Sigmoid colon (tissue), 4 donors: ENCODE results near the gene RPS24.

Experiments
- POLR2AphosphoS5 ChIP-seq, 4 donors: sonication (generic); formaldehyde crosslinking; IDR thresholded peaks; one replicate each; pipeline ENCODE4 v1.6.1; 2017; ENCODE audit warnings: antibody characterized with exemption in 4 of 4
- TF ChIP-seq, protein P1 (sequence below), 4 experiments: fragments of 450-650 bp in 3 of 4; fragments of 200-600 bp in 1 of 4; IDR thresholded peaks; one replicate each; pipeline ENCODE4 v1.5.1; 2016 to 2019; ENCODE audit warnings: antibody characterized with exemption in 4 of 4, mild to moderate bottlenecking in 3 of 4, moderate library complexity in 2 of 4

- TF ChIP-seq, protein P1, sequence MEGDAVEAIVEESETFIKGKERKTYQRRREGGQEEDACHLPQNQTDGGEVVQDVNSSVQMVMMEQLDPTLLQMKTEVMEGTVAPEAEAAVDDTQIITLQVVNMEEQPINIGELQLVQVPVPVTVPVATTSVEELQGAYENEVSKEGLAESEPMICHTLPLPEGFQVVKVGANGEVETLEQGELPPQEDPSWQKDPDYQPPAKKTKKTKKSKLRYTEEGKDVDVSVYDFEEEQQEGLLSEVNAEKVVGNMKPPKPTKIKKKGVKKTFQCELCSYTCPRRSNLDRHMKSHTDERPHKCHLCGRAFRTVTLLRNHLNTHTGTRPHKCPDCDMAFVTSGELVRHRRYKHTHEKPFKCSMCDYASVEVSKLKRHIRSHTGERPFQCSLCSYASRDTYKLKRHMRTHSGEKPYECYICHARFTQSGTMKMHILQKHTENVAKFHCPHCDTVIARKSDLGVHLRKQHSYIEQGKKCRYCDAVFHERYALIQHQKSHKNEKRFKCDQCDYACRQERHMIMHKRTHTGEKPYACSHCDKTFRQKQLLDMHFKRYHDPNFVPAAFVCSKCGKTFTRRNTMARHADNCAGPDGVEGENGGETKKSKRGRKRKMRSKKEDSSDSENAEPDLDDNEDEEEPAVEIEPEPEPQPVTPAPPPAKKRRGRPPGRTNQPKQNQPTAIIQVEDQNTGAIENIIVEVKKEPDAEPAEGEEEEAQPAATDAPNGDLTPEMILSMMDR (IDR thresholded peaks at IDR 0.05) = no peak
- TF ChIP-seq POLR2AphosphoS5 (IDR thresholded peaks at IDR 0.05) = no peak
Measured at GRCh38 chr10:78013564-78013963, 20.1 kb upstream of the RPS24 start.
